Adrenal gland (tissue), 12 donors: ENCODE results near the gene ZPBP2. TPM values are rescaled to one million over a fixed set of nuclear protein-coding genes. Genes with fewer than 3 reads are reported as not detected.

ENCODE experiments used
- DNase-seq, 7 donors: peaks; one replicate each; pipeline ENCODE4 v3.0.0-alpha.2; 2019 to 2020
- H3K27ac ChIP-seq, 5 donors: fragments of 200-600 bp; sonication (generic) in 4 of 5; 1 replicate in 3 of 5; 2 replicates in 2 of 5; pipeline versions ENCODE4 v1.5.1 to v1.8.0; 2016 to 2020; ENCODE audit warnings: mild to moderate bottlenecking in 1 of 5
- H3K27me3 ChIP-seq: fragments of 200-600 bp; 2 replicates; pipeline ENCODE4 v1.8.0; 2021
- H3K36me3 ChIP-seq, 2 donors: fragments of 200-600 bp; replicated peaks in 1 of 2; 1 replicate in 1 of 2; 2 replicates in 1 of 2; pipeline versions ENCODE4 v1.5.1 to v1.8.0; 2018 to 2022
- H3K4me1 ChIP-seq, 2 donors: fragments of 200-600 bp; replicated peaks in 1 of 2; 1 replicate in 1 of 2; 2 replicates in 1 of 2; pipeline versions ENCODE4 v1.5.1 to v1.8.0; 2018 to 2021
- H3K4me3 ChIP-seq, 4 donors: fragments of 200-600 bp; sonication (generic) in 3 of 4; one replicate each; pipeline ENCODE4 v1.5.1; 2016 to 2018
- H3K9me3 ChIP-seq, 3 donors: fragments of 200-600 bp; sonication (generic) in 1 of 3; replicated peaks in 1 of 3; 1 replicate in 2 of 3; 2 replicates in 1 of 3; pipeline versions ENCODE4 v1.5.1 to v1.8.0; 2016 to 2021
- POLR2A ChIP-seq, 2 donors: fragments of 450-650 bp; IDR thresholded peaks; one replicate each; pipeline ENCODE4 v1.6.1; 2017; ENCODE audit warnings: antibody characterized with exemption in 2 of 2, mild to moderate bottlenecking in 2 of 2, moderate library complexity in 1 of 2
- whole genome bisulfite sequencing, 4 donors: extraction: QIAGEN DNeasy Blood & Tissue Kit in 2 of 4; methylation state at CpG; one replicate each; pipeline versions ENCODE4 v1.1.5 to v1.1.7; 2013 to 2017; 5-methylcytosine and 5-hydroxymethylcytosine counted together
- intact Hi-C, 2 donors: fragments of 100-400 bp; cut with DNase I; formaldehyde crosslinking; loops; one replicate each; pipeline versions ENCODE4 v1.14.1 to v1.15.0; 2022 to 2023
- polyA plus RNA-seq, 3 donors: library from polyadenylated mRNA; stranded (reverse); fragments of 200-250 nt in 2 of 3; fragments of 350-450 nt in 1 of 3; fragmentation: Illumina TruSeq in 1 of 3; extraction: RNeasy Lipid Tissue Mini Kit (QIAGEN cat#74804) in 1 of 3; gene quantifications; one replicate each; pipeline ENCODE4 v1.2.3, GENCODE V29; 2013 to 2014
- total RNA-seq, 9 donors: library from RNA; depleted of rRNA in 4 of 9; stranded (reverse); fragments of >200 nt in 4 of 9; fragments of 120-200 nt in 1 of 9; fragmentation: NEBNext Ultra II Directional in 1 of 9; extraction: Animal tissue kit (Norgen Biotek cat#: 25700) in 1 of 9; gene quantifications; one replicate each; pipeline versions ENCODE4 v1.1.0 to v1.2.4, GENCODE V29; 2013 to 2023
- TF ChIP-seq, protein P1 (sequence below), 6 experiments: fragments of 450-650 bp in 4 of 6; fragments of 200-600 bp in 2 of 6; sonication (generic) in 1 of 6; IDR thresholded peaks; 1 replicate in 5 of 6; 2 replicates in 1 of 6; pipeline versions ENCODE4 v1.5.1 to v1.8.0; 2016 to 2021; ENCODE audit warnings: antibody characterized with exemption in 6 of 6, mild to moderate bottlenecking in 2 of 6, moderate library complexity in 1 of 6
- donor health status: healthy with polysubstance abuse.
- donor health status: Bipolar disorder and iron deficiency.
- donor health status: DM: yes; HTN: yes; CAD: no.
- donor health status: DM: no; HTN: no; CAD: no.
- donor health status: DM: no; HTN: no; CAD: no.
- donor health status: DM: yes; HTN: yes; CAD: no.

Gene ZPBP2
- total and polyA plus RNA-seq, 12 donors: not detected

DNA sequence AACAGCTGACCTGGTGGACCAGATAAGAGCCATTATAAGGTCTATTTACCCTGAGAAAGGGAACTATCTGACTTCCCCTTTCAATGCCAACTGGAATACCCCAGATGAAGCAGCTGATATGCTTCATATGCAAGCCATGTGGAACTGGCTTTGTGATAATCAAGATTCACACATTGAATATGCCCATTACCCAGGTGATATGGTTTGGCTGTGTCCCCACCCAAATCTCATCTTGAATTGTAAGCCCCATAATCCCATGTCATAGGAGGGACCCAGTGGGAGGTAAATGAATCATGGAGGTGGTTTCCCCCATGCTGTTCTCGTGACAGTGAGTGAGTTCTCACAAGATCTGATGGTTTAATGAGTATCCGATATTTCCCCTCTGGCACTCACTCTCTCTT, 46.0 kb upstream of the ZPBP2 start:
- intact Hi-C loops: no loop called here
- Histone ChIP-seq H3K4me1 (no peaks in the 10 kb centered on the region), H3K4me3 (no peak overlapping the region), H3K9me3 (peaks cover 0 to 9% (median 0%) of the 10 kb centered on the region in 3 donors), H3K27ac (no peak overlapping the region), H3K36me3 (no peaks in the 10 kb centered on the region), H3K27me3 (peaks cover 13% of the 10 kb centered on the region)
- TF ChIP-seq POLR2A (IDR thresholded peaks at IDR 0.05): no peak
- TF ChIP-seq, protein P1, sequence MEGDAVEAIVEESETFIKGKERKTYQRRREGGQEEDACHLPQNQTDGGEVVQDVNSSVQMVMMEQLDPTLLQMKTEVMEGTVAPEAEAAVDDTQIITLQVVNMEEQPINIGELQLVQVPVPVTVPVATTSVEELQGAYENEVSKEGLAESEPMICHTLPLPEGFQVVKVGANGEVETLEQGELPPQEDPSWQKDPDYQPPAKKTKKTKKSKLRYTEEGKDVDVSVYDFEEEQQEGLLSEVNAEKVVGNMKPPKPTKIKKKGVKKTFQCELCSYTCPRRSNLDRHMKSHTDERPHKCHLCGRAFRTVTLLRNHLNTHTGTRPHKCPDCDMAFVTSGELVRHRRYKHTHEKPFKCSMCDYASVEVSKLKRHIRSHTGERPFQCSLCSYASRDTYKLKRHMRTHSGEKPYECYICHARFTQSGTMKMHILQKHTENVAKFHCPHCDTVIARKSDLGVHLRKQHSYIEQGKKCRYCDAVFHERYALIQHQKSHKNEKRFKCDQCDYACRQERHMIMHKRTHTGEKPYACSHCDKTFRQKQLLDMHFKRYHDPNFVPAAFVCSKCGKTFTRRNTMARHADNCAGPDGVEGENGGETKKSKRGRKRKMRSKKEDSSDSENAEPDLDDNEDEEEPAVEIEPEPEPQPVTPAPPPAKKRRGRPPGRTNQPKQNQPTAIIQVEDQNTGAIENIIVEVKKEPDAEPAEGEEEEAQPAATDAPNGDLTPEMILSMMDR (IDR thresholded peaks at IDR 0.05): no peak
- no peak for DNase-seq
- 79 to 89% (median 80%) methylated on average over 2 of the region's 2 CpGs for WGBS, 4 donors

DNA sequence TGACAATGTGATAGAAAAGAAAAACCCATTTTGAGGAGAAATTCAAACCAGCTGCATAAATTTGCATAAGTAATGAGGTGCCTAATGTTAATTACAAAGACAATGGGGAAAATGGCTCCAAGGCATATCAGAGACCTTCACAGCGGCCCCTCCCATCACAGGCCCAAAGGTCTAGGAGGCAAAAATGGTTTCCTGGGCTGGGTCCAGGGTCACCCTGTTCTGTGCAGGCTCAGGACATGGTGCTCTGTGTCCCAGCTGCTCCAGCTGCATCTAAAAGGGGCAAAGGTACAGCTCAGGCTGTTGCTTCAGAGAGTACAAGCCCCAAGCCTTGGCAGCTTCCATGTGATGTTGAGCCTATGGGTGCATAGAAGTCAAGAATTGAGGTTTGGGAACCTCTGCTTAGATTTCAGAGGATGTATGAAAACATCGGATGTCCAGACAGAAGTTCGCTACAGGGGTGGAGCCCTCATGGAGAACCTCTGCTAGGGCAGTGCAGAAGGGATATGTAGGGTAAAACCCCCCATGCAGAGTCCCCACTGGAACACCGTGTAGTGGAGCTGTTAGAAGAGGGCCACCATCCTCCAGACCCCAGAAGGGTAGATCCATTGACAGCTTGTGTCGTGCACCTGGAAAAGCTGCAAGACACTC, 44.5 kb upstream of the ZPBP2 start:
- Histone ChIP-seq H3K36me3 (no peaks in the 10 kb centered on the region), H3K9me3 (peaks cover 0 to 9% (median 0%) of the 10 kb centered on the region in 3 donors), H3K27ac (no peak overlapping the region), H3K27me3 (peaks cover 14% of the 10 kb centered on the region), H3K4me1 (no peaks in the 10 kb centered on the region), H3K4me3 (no peak overlapping the region)
- TF ChIP-seq, protein P1 (IDR thresholded peaks at IDR 0.05): no peak
- TF ChIP-seq POLR2A (IDR thresholded peaks at IDR 0.05): no peak
- DNase-seq: no peak
- intact Hi-C loops: no loop called here
- WGBS, 4 donors: 88 to 94% (median 93%) methylated on average over 4 to 5 of the region's 5 CpGs

DNA sequence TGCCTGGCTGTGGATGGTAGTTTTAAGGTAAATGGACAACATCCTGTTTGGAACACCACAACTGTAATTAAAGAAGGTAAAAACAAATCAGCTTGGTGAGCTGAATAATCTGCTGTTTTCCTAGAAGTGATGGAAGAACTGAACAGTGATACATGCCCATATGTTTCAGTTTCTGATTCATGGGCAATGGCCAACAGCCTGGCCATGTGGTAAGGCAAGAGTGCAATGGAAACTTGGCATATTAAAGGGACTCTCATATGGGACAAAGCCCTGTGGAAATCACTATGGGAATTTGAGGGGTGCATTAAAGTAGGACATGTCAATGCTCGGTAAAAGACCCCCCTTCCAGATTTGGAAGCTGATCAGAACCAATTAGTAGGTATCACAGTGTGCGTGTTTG, 41.7 kb upstream of the ZPBP2 start:
- TF ChIP-seq, protein P1 (IDR thresholded peaks at IDR 0.05): no peak
- no peak for TF ChIP-seq POLR2A (IDR thresholded peaks at IDR 0.05)
- no peak overlapping the region for H3K27ac ChIP-seq
- peaks cover 12% of the 10 kb centered on the region for H3K27me3 ChIP-seq
- H3K4me1 ChIP-seq: no peaks in the 10 kb centered on the region
- no peak for DNase-seq
- no peaks in the 10 kb centered on the region for H3K36me3 ChIP-seq
- WGBS, 4 donors: 80 to 90% (median 85%) methylated on average over 2 of the region's 2 CpGs
- H3K9me3 ChIP-seq: peaks cover 0 to 9% (median 0%) of the 10 kb centered on the region in 3 donors
- intact Hi-C loops: no loop called here
- H3K4me3 ChIP-seq: no peak overlapping the region

DNA sequence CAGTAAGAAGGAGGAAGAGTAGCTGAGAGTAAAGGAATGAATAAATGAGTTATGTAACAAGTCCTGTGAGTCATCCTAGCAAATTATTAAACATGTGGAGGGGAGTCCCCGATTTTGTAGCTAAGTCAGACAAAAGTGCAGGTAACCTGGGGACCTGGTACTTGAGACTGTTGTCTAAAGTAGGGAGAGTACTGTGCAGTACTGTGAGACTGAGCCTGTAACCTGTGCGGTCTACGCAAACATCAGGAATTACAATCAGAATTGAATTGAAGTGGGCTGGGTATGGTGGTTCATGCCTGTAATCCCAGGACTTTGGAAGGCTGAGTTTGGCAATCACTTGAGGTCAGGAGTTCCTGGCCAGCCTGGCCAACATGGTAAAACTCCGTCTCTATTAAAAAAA, 39.6 kb upstream of the ZPBP2 start:
- TF ChIP-seq, protein P1 (IDR thresholded peaks at IDR 0.05): no peak
- no peak for TF ChIP-seq POLR2A (IDR thresholded peaks at IDR 0.05)
- Histone ChIP-seq H3K36me3 (no peaks in the 10 kb centered on the region), H3K4me1 (no peaks in the 10 kb centered on the region), H3K27me3 (peaks cover 12% of the 10 kb centered on the region), H3K4me3 (no peak overlapping the region), H3K9me3 (peaks cover 0 to 5% (median 0%) of the 10 kb centered on the region in 3 donors), H3K27ac (no peak overlapping the region)
- intact Hi-C loops: no loop called here
- DNase-seq: no peak
- WGBS, 4 donors: 78 to 89% (median 84%) methylated on average over 4 of the region's 4 CpGs
